Left kidney (tissue), 2 donors: ENCODE data around the gene CDKN1C. TPM values are rescaled to one million over a fixed set of nuclear protein-coding genes. Genes with fewer than 3 reads are reported as not detected.

Experiments
- DNase-seq: peaks from one replicate; pipeline ENCODE4 v3.0.0-alpha.2; 2013
- polyA plus RNA-seq: library from polyadenylated mRNA; unstranded; fragments of 120-200 nt; gene quantifications from one replicate; pipeline ENCODE4 v1.2.1, GENCODE V29; 2013; ENCODE audit not compliant: insufficient read length

Gene CDKN1C
- polyA plus RNA-seq, 1 donor, result 90.1 TPM

DNA sequence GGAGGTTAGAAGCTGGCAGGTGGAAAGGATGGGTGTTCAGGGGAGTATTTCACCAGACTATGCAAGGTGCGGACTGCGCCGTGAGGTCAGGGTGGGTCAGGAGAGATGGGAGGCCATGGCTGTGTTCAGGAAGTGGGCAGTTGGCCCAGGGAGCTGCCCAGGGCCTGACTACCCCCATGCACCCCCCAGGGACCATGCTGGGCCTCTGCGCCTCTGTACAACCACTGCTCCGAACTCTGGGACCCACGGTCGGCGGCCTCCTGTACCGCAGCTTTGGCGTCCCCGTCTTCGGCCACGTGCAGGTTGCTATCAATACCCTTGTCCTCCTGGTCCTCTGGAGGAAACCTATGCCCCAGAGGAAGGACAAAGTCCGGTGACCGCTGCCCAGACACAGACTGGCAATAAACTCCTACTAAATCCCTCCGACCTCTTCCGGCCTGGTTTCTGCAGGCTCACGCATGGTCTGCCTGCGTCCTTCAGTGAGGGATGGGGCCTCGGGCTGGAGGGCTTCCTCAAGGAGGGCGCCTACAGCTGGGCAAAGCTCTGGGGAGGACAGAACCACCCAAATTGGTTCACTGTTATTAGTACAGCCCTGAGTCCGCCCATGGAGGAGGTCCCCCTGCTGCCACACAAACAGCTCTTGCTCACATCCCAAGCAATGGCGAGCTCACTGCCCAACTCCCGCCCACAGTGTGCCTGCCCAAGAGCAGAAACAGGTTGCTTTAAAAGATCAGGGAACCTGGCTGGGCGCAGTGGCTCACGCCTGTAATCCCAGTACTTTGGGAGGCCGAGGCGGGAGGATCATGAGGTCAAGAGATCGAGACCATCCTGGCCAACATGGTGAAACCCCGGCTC lies 39.5 kb upstream of the CDKN1C start:
- no peak for DNase-seq

DNA sequence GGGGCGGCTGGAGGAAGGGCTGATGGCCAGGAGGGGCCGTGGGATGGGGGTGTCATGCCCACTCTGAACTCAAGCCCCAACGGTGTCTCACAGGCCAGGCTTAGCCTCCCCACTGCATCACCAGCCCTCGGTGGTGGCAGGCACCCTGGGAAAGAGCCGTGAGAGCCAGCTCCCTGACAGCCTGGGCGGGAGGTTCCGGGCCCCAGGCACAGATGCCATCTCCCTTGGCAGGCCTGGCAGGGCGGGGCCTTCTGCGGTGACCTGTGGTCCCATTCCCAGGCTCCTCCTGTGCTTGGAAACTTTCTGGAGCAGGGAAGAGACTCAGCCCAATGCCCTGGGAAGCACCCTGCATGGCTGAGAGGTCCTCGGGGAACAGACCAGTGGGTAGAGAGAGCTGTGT lies 38.8 kb upstream of the CDKN1C start:
- no peak for DNase-seq

DNA sequence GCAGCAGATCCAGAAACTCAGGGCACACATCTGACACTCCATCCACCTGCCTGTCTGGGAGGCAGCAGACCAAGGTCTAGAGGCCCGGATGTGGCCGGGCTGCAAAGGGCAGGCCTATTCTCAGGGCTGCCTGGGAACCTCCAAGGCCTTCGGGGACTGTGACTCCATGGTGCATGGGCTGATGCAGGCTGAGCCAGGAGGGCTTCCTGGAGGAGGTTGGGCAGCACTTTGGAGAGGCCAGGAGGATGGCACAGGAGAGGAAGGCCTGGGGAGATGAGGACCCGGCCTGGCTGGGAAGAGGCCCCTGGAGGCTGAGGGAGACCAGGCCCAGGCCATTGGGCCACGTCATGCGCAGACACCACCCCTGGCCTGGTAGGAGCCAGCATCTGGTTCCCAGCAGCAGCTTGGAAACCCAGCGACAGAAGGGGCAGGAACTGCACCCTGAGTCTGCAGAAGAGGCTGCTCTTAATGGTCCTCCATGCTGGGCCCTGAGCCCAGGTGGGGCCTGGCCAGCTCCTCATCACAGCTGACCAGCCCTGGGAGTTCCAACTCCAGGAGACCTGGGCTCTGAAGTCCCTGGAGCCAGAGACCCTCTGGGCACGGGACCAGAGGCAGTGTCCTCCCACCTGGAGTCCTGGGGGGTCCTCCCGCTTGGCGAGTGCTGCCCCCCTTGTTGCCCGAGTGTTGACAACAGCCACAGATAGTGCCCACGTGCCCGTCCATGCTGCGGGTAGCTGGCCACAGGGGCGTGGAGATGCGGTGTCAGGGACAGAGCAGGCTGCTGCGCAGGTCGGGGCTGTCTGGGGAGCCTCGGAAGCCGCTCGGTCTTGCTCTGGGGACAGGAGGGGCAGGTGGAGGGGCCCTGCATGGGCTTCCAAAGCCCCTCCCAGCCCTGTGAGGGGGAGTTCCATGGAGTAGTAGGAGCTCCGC lies 38.1 kb upstream of the CDKN1C start:
- DNase-seq, result no peak

DNA sequence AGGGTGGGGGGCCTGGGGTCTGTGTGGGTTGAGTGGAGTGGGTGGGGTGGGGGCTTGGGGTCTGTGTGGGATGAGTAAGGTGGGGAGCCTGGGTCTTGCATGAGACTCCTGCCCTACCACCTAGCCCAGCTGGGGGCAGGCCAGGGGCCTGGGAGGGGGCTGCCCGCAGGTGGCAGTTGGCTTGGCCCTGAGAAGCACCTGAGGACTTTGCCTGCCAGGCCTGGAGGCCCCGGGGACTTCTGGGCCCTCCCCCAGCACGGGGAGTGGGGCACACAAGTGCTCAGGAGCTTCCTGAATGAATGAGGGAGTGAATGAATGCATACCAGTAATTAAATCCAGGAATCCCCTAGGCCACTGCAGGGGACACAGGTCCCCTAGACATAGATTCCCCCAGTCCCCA lies 37.1 kb upstream of the CDKN1C start:
- no peak for DNase-seq

- no peak for DNase-seq
Measured at GRCh38 chr11:2921742-2922493, 36.3 kb upstream of the CDKN1C start.

- DNase-seq, result no peak
Measured at GRCh38 chr11:2921261-2921660, 35.7 kb upstream of the CDKN1C start.

GRCh38 chr11:2920343-2920742 lies 34.8 kb upstream of the CDKN1C start:
- no peak for DNase-seq

DNA sequence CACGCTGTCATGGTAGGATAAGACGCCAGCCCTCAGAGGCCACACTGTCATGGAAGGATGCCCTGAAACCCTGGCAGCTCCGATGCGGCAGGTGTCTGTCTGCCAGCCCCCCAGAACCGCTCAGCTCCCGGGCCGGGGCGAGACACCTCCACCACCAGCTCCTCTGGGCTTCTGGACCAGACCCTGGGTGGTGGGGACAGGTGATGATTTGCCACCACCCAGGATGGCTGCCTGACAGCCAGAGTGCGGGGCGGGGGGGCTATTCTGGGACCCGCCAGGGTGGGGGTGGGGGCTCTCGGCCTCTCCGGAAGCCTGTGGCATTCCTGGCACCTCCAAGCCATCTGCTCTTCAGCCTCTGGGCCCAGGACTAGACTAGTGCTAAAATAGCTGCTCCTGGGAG lies 34.3 kb upstream of the CDKN1C start:
- DNase-seq, result no peak

GRCh38 chr11:2919188-2919587 lies 33.6 kb upstream of the CDKN1C start:
- DNase-seq, result no peak

DNA sequence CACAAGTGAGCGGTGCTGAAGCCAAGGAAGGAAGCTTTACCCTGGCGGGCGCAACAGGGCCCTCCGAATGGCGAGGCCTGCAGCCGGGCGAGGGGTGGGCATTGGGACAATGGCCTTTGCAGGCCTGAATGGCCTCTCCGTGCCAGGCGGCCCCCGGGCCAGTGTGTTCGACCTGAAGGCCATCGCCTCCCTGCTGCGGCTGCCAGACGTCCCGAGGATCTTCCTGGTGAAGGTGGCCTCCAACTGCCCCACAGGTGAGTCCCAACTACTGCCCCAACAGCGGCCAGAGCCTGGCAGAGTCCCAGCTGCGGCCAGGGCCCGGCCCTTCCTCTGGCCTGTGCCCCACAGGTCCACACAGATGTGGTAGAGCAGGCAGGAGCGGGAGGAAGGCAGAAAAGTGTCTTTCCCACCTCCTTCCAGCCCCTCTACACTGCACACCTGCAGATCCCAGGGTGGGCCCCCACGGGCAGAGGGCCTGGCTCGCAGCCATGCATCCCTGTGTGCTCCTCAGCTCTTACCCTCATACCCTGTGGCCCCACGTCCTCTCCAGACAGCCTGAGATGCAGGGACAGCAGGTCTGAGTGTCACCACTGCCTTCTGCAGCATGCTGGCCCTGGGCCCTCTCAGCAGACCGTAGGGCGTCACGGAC lies 32.4 kb upstream of the CDKN1C start:
- DNase-seq, result no peak

DNA sequence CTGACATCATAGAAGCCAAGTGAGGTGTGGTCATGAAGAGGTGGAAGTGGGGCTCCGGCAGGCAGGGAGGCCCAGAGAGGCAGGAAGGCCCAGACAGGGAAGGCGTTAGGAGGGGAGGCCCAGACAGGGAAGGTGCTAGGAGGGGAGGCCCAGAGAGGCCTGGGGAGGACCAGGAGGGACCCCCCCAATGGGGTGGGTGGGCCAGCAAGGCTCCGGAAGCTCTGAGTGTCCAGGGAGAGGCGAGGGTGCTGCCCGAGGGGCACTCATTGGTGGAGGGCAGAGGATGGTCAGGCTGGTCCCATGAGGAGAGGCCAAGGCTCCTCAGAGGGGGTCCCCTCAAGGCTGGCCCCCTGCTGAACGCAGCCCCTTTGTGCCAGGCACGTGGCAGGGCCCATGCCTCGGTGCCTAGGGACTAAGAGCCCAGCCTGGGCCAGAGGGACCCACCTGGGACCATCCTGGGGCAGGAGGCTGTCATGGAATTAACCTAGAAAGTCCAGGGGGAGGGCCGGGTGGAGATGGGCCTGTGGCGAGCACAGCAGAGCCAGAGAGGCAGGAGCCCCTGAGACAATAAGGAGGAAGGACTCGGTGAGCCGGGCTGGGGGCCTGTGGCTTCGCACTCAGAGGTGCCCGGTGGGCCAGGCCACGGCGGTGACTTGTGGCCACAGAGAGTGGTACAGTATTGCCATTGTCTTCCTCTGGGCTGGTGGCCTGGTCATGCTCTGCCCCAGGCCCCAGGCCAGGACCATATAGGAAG lies 31.5 kb upstream of the CDKN1C start:
- no peak for DNase-seq

DNA sequence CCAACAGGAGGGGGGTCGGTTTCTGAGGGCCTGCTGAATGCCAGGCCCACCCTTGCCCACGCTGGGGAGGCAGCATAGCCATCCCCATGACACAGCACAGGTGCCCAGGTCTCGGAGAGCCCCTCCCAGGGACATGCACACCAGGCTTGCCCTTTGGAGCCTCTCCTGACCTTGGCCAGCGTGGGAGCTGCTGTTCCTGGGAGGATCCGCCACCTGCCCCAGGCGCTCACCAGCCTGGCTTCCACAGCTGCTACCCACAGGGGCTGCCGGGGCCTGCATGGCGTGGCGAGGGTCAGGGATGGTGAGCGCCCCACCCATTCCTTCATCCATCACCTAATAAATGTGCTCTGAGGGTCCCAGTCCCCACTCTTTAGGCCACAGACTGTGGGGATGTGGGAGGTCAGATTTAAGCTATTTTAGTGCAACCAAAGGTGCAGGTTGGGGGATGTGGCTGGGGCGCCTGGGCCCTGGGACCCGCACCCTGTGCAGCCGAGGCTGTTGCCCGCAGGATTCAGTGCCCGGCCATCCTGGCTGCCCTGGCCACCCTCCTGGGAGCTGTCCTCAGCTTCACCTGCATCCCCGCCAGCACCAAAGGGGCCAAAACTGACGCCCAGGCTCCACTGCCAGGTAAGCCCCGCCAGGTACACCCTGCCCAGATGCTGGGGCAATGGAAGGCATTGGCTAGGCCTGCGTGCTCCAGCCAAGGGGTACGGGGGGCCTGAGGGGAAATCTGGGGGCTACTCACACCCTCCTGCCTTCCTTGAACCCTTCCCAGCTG lies 30.7 kb upstream of the CDKN1C start:
- DNase-seq, result no peak

GRCh38 chr11:2915473-2915872 lies 29.9 kb upstream of the CDKN1C start:
- no peak for DNase-seq

GRCh38 chr11:2914455-2915195 lies 29.1 kb upstream of the CDKN1C start:
- DNase-seq, result no peak

- no peak for DNase-seq
Measured at GRCh38 chr11:2913776-2914175, 28.2 kb upstream of the CDKN1C start.

DNA sequence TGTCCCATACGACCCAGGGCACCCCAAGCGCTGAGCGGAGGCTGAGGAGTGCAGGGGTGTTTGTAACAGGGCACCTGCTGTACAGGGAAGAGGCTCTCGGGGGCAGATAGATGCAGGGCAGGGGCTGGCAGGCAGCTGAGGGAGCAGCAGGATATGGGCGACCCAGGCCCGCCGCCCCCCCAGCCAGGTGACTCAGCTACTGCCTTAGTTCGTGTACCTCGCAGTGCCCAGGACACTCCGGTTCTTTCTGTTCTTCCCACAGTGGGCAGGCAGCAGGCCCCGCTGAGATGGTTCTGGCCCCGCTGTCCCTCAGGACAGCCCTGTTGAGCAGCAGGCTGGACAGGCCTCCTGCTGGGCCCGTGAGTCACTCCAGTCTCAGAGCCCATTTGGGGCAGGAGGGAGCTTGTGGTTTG lies 27.4 kb upstream of the CDKN1C start:
- no peak for DNase-seq

DNA sequence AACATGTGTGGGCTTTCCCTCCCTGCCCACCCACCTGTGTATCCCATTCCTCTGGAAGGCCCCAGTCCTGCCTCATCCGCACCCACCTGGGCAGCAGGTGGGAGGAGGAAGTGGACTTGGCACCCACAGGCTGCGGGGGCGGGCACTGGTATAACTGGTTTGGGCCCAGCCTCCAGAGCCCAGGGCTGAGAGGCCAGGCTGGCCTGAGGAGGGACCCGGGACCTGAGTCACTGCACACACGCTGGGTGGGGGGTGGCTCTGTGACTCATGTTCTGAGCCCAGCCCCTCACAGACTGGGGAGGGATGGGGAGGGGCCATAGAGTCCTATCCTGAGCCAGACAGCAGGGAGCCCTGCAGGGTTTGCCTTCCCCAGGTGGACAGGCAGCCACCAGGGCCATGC lies 26.9 kb upstream of the CDKN1C start:
- no peak for DNase-seq

DNA sequence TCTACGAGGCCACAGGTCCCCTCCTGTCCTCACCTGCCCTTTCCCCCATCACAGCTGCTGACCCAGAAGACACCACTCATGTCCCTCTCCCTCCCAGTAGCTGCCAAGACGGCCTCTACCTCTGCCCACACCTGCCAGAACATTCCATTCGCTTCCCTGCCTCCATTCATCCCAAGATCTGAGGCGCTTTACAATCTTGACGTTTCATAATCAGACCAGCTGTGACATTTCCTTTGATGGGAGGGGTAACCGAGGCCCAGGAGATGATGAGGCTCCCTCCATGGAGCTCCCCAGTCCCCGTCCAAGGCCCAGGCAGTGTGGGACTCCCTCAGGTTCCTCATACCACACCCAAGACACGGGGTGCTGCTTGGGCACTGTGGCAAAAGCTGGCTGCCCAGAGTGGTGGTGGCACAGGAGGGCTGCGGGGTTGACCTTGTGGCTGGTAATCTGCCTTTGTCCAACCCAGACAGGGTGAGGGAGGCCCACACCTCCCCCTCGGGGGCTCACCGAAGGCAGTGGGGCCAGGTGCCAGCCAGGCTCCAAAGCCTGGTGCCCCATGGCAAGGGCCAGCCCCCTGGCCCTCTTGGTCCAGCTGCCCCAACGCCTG lies 26.3 kb upstream of the CDKN1C start:
- DNase-seq, result no peak
